Measurements from ENCODE around the gene GADD45A. TPM values are rescaled to one million over a fixed set of nuclear protein-coding genes. Genes with fewer than 3 reads are reported as not detected.

GADD45A gene
- total and polyA plus RNA-seq, 8 donors: 25.3 to 37.1 (median 30.0) TPM

GRCh38 chr1:67686267-67687197, 1.5 kb downstream of the GADD45A start:
- Histone ChIP-seq H3K27ac (peak overlapping the region; percentile 94 to 97), H3K4me1 (peaks cover 12 to 56% of the 10 kb centered on the region in 2 donors), H3K36me3 (peaks cover 0 to 25% of the 10 kb centered on the region in 2 donors), H3K4me3 (peak overlapping the region; percentile 86 to 98), H3K27me3 (no peaks in the 10 kb centered on the region), H3K9me3 (no peaks in the 10 kb centered on the region)
- TF ChIP-seq CTCF (IDR thresholded peaks at IDR 0.05): no peak
- intact Hi-C loops (cut with DNase I): loop anchor here in 1 of 2 donors (5.0 kb wide), 1 partner anchor 71 kb away; no protein-coding TSS in a partner anchor
- DNase-seq (peak; percentile 62 to 91 (median 72)), ATAC-seq (peak; percentile 52)

- H3K27ac ChIP-seq: peak overlapping the region; percentile 94 to 97
- H3K9me3 ChIP-seq: no peaks in the 10 kb centered on the region
- intact Hi-C loops (cut with DNase I): loop anchor here in 1 of 2 donors (5.0 kb wide), 1 partner anchor 70 kb away; no protein-coding TSS in a partner anchor
- ATAC-seq (no peak), DNase-seq (no peak)
- peak overlapping the region; percentile 86 to 98 for H3K4me3 ChIP-seq
- peaks cover 12 to 56% of the 10 kb centered on the region in 2 donors for H3K4me1 ChIP-seq
- TF ChIP-seq CTCF (IDR thresholded peaks at IDR 0.05): no peak
- peaks cover 0 to 25% of the 10 kb centered on the region in 2 donors for H3K36me3 ChIP-seq
- H3K27me3 ChIP-seq: no peaks in the 10 kb centered on the region
Measured at GRCh38 chr1:67687198-67687545, 2.2 kb downstream of the GADD45A start.

GRCh38 chr1:67687649-67688048, 2.6 kb downstream of the GADD45A start:
- Histone ChIP-seq H3K27ac (peak overlapping the region in 1 of 2 donors; percentile 97), H3K27me3 (no peaks in the 10 kb centered on the region), H3K9me3 (no peaks in the 10 kb centered on the region), H3K36me3 (peaks cover 0 to 25% of the 10 kb centered on the region in 2 donors), H3K4me1 (peaks cover 12 to 54% of the 10 kb centered on the region in 2 donors), H3K4me3 (peak overlapping the region in 1 of 2 donors; percentile 86)
- ATAC-seq (no peak), DNase-seq (no peak)
- TF ChIP-seq CTCF (IDR thresholded peaks at IDR 0.05): no peak
- intact Hi-C loops (cut with DNase I): loop anchor here in 1 of 2 donors (5.0 kb wide), 1 partner anchor 70 kb away; no protein-coding TSS in a partner anchor

GRCh38 chr1:67688526-67689219, 3.7 kb downstream of the GADD45A start:
- Histone ChIP-seq H3K4me1 (peaks cover 12 to 44% of the 10 kb centered on the region in 2 donors), H3K27ac (peak overlapping the region in 1 of 2 donors; percentile 97), H3K27me3 (no peaks in the 10 kb centered on the region), H3K9me3 (no peaks in the 10 kb centered on the region), H3K36me3 (peaks cover 0 to 25% of the 10 kb centered on the region in 2 donors), H3K4me3 (no peak overlapping the region)
- TF ChIP-seq CTCF (IDR thresholded peaks at IDR 0.05): no peak
- DNase-seq: no peak
- ATAC-seq: no peak
- intact Hi-C loops (cut with DNase I): loop anchor here in 1 of 2 donors (5.0 kb wide), 1 partner anchor 69 kb away; no protein-coding TSS in a partner anchor
